Neural progenitor cell (in vitro differentiated cells): ENCODE measurements around the gene TEPSIN. TPM values are rescaled to one million over a fixed set of nuclear protein-coding genes. Genes with fewer than 3 reads are reported as not detected.
"Not testable (repeated sequence)": the region's sequence is repeated elsewhere in the genome, so short reads cannot be mapped to it uniquely, and the experiment has no call there.

ENCODE experiments used
- DNase-seq: peaks from one replicate; pipeline ENCODE4 v3.0.0-alpha.2; 2016; ENCODE audit warnings: low spot score
- H2AFZ ChIP-seq: fragments of 200-600 bp; sonication (generic); replicated peaks from 2 replicates; pipeline ENCODE4 v1.6.1; 2016; ENCODE audit warnings: antibody characterized with exemption
- H3F3A ChIP-seq: fragments of 200-600 bp; sonication (generic); 2 replicates; pipeline ENCODE4 v1.6.1; 2016; ENCODE audit warnings: antibody characterized with exemption, low read depth
- H3K27ac ChIP-seq: fragments of 200-600 bp; sonication (generic); 2 replicates; pipeline ENCODE4 v1.5.1; 2016; ENCODE audit warnings: mild to moderate bottlenecking
- H3K27me3 ChIP-seq: fragments of 200-600 bp; sonication (generic); 2 replicates; pipeline ENCODE4 v1.6.1; 2016; ENCODE audit warnings: mild to moderate bottlenecking, moderate library complexity
- H3K36me3 ChIP-seq: fragments of 200-600 bp; sonication (generic); 2 replicates; pipeline ENCODE4 v1.5.1; 2016
- H3K4me1 ChIP-seq: fragments of 200-600 bp; sonication (generic); 2 replicates; pipeline ENCODE4 v1.6.1; 2016; ENCODE audit warnings: mixed run types
- H3K4me2 ChIP-seq: fragments of 200-600 bp; sonication (generic); 2 replicates; pipeline ENCODE4 v1.6.1; 2016
- H3K4me3 ChIP-seq: fragments of 200-600 bp; sonication (generic); 2 replicates; pipeline ENCODE4 v1.5.1; 2016
- H3K79me2 ChIP-seq: fragments of 200-600 bp; sonication (generic); 2 replicates; pipeline ENCODE4 v1.6.1; 2016; ENCODE audit warnings: low read depth
- H3K9ac ChIP-seq: fragments of 200-600 bp; sonication (generic); 2 replicates; pipeline ENCODE4 v1.6.1; 2016
- H3K9me3 ChIP-seq: fragments of 200-600 bp; sonication (generic); 2 replicates; pipeline ENCODE4 v1.5.1; 2016; ENCODE audit warnings: low read depth
- H4K20me1 ChIP-seq: fragments of 200-600 bp; sonication (generic); 2 replicates; pipeline ENCODE4 v1.6.1; 2016; ENCODE audit warnings: low read depth
- H3K27ac Mint-ChIP-seq: 3 replicates; pipeline ENCODE4 v1.8.0; 2021; ENCODE audit warnings: mixed read lengths
- H3K27me3 Mint-ChIP-seq: 2 replicates; pipeline ENCODE4 v1.8.0; 2022; ENCODE audit warnings: low read depth, mild to moderate bottlenecking, inconsistent platforms, moderate library complexity, mixed read lengths; ENCODE audit not compliant: insufficient read depth
- H3K36me3 Mint-ChIP-seq: 3 replicates; pipeline ENCODE4 v1.8.0; 2021; ENCODE audit warnings: mixed read lengths
- H3K4me1 Mint-ChIP-seq: 3 replicates; pipeline ENCODE4 v1.8.0; 2021; ENCODE audit warnings: mixed read lengths
- H3K4me3 Mint-ChIP-seq: 3 replicates; pipeline ENCODE4 v1.8.0; 2021; ENCODE audit warnings: mild to moderate bottlenecking, moderate library complexity, mixed read lengths
- H3K9me3 Mint-ChIP-seq: 3 replicates; pipeline ENCODE4 v1.8.0; 2020; ENCODE audit warnings: mixed read lengths
- EZH2 ChIP-seq: fragments of 200-600 bp; sonication (generic); IDR thresholded peaks from 2 replicates; pipeline ENCODE4 v1.6.1; 2017; ENCODE audit warnings: antibody characterized with exemption, mild to moderate bottlenecking, moderate library complexity
- EZH2phosphoT487 ChIP-seq: fragments of 200-600 bp; sonication (generic); IDR thresholded peaks from 2 replicates; pipeline ENCODE4 v1.6.1; 2017; ENCODE audit warnings: antibody characterized with exemption
- total RNA-seq: library from RNA; depleted of rRNA; stranded (reverse); fragments of >200 nt; gene quantifications from 2 replicates; pipeline ENCODE4 v1.2.3, GENCODE V29; 2015; ENCODE audit warnings: low replicate concordance
- TF ChIP-seq, protein P1 (sequence below): fragments of 200-600 bp; sonication (generic); IDR thresholded peaks from 2 replicates; pipeline ENCODE4 v1.5.1; 2017; ENCODE audit warnings: antibody characterized with exemption, mild to moderate bottlenecking

The TEPSIN gene
- total RNA-seq, 1 donor from 2014 or later, result 20.6 TPM

DNA sequence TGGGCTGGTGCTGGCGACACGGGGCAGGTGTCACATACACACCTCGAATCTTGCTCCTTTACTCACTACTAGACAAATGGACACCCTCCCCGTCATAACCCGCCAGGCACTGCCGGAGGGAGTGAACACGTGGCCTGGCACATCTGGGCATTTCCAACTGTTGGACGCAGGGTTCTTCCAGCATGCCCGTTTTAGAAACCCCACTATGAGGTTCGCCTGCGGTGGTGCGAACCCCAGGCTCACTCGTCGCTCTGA lies 9.3 kb downstream of the TEPSIN start:
- peaks cover 9% of the 10 kb centered on the region for H3K27me3 Mint-ChIP-seq
- Histone ChIP-seq H3K4me3 (no peak overlapping the region), H3K4me2 (no peak overlapping the region), H2AFZ (no peak overlapping the region), H3K36me3 (no peaks in the 10 kb centered on the region), H3K27ac (no peak overlapping the region), H3F3A (no peaks in the 10 kb centered on the region), H3K27me3 (no peaks in the 10 kb centered on the region), H4K20me1 (no peaks in the 10 kb centered on the region), H3K79me2 (no peaks in the 10 kb centered on the region), H3K4me1 (no peaks in the 10 kb centered on the region), H3K9me3 (no peaks in the 10 kb centered on the region), H3K9ac (no peak overlapping the region)
- peaks cover under 1% of the 10 kb centered on the region for H3K4me1 Mint-ChIP-seq
- H3K36me3 Mint-ChIP-seq, result peaks cover 11% of the 10 kb centered on the region
- no peak overlapping the region for H3K27ac Mint-ChIP-seq
- H3K9me3 Mint-ChIP-seq, result peaks cover 11% of the 10 kb centered on the region
- no peak for TF ChIP-seq EZH2phosphoT487
- TF ChIP-seq, protein P1, sequence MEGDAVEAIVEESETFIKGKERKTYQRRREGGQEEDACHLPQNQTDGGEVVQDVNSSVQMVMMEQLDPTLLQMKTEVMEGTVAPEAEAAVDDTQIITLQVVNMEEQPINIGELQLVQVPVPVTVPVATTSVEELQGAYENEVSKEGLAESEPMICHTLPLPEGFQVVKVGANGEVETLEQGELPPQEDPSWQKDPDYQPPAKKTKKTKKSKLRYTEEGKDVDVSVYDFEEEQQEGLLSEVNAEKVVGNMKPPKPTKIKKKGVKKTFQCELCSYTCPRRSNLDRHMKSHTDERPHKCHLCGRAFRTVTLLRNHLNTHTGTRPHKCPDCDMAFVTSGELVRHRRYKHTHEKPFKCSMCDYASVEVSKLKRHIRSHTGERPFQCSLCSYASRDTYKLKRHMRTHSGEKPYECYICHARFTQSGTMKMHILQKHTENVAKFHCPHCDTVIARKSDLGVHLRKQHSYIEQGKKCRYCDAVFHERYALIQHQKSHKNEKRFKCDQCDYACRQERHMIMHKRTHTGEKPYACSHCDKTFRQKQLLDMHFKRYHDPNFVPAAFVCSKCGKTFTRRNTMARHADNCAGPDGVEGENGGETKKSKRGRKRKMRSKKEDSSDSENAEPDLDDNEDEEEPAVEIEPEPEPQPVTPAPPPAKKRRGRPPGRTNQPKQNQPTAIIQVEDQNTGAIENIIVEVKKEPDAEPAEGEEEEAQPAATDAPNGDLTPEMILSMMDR, result no peak
- no peak for TF ChIP-seq EZH2
- DNase-seq, result no peak
- H3K4me3 Mint-ChIP-seq, result no peak overlapping the region

DNA sequence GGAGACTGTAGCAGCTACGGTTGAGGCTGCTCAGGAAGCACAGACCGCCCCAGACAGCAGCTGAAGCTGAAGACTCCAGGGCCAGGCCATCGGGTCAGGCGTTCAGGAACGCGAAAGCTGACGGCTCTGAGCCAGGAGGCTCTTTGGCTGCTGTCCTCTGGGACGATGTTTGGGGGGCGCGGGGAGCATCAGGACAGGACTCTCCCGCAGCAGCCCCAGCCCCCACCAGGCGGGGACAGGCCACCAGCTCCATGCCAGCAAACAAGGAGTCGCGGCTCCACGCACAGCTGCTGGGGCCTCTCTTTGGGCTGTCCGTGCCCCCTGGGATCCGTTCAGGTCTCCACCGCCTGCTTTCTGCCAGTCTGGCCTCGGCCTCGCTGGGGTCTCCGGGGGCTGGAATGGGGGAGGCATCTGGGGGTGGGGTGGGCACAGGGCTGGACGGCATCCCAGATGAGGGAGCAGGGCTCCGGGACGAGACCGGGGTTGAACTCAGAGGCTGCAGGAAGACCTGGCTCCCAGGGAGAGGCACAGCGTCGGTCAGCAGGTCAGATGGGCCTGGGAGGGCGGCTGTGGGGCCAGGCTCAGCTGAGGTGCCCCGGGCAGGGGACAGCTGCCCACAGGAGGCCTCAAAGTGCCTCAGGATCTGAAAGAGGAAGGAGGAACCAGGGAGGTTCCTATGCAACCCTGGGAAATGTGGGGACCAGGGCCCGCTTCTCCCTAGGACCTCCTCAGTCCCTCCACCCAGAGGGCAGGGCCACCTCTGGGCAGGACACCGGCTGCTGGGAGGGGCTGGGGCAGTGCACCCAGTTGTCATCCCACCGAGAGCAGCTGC lies 9.8 kb downstream of the TEPSIN start:
- H3K79me2 ChIP-seq, result no peaks in the 10 kb centered on the region
- H2AFZ ChIP-seq, result no peak overlapping the region
- H3K9me3 Mint-ChIP-seq, result peaks cover 11% of the 10 kb centered on the region
- H3K9me3 ChIP-seq, result no peaks in the 10 kb centered on the region
- no peak for TF ChIP-seq EZH2phosphoT487
- no peak for TF ChIP-seq EZH2
- TF ChIP-seq, protein P1, result no peak
- H3K27me3 Mint-ChIP-seq, result peaks cover 9% of the 10 kb centered on the region
- no peak overlapping the region for H3K9ac ChIP-seq
- H3K36me3 ChIP-seq, result no peaks in the 10 kb centered on the region
- H3K27ac Mint-ChIP-seq, result no peak overlapping the region
- H4K20me1 ChIP-seq, result no peaks in the 10 kb centered on the region
- no peak overlapping the region for H3K4me3 Mint-ChIP-seq
- H3K4me1 Mint-ChIP-seq, result no peaks in the 10 kb centered on the region
- peaks cover 5% of the 10 kb centered on the region for H3K27me3 ChIP-seq
- DNase-seq, result no peak
- no peaks in the 10 kb centered on the region for H3K4me1 ChIP-seq
- no peak overlapping the region for H3K4me3 ChIP-seq
- H3F3A ChIP-seq, result peaks cover under 1% of the 10 kb centered on the region
- H3K27ac ChIP-seq, result no peak overlapping the region
- no peak overlapping the region for H3K4me2 ChIP-seq
- peaks cover 11% of the 10 kb centered on the region for H3K36me3 Mint-ChIP-seq

DNA sequence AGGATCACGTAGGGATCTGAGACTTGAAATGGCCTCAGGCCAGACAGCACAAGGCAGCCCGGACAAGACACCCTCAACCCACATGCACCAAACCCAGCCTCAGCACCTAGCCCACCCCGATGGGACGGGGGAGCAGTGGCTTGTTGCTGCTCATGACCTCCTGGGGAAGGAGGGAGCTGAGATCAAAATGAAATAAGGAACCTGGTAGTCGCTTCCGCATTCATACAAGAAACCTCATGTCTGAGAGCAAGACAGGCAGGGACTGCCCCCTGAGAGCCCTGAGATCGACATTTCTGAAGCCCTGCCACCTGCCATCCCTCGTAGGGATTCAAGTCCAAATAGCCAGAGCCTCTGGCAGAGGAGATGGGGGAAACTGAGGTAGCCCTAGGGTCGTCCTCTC lies 10.4 kb downstream of the TEPSIN start:
- H3K4me3 ChIP-seq, result no peak overlapping the region
- H3K36me3 ChIP-seq, result no peaks in the 10 kb centered on the region
- Mint-ChIP-seq H3K27me3 (peaks cover 10% of the 10 kb centered on the region), H3K9me3 (peaks cover 11% of the 10 kb centered on the region), H3K27ac (no peak overlapping the region), H3K4me3 (no peak overlapping the region), H3K4me1 (peaks cover 5% of the 10 kb centered on the region), H3K36me3 (peaks cover 11% of the 10 kb centered on the region)
- no peak overlapping the region for H3K4me2 ChIP-seq
- peaks cover 11% of the 10 kb centered on the region for H3K27me3 ChIP-seq
- peaks cover 7% of the 10 kb centered on the region for H3F3A ChIP-seq
- DNase-seq, result no peak
- no peaks in the 10 kb centered on the region for H4K20me1 ChIP-seq
- no peak overlapping the region for H2AFZ ChIP-seq
- peaks cover 5% of the 10 kb centered on the region for H3K4me1 ChIP-seq
- H3K9me3 ChIP-seq, result no peaks in the 10 kb centered on the region
- H3K9ac ChIP-seq, result no peak overlapping the region
- H3K27ac ChIP-seq, result no peak overlapping the region
- H3K79me2 ChIP-seq, result no peaks in the 10 kb centered on the region
- TF ChIP-seq, protein P1, result no peak
- TF ChIP-seq EZH2 (no peak), EZH2phosphoT487 (no peak)

DNA sequence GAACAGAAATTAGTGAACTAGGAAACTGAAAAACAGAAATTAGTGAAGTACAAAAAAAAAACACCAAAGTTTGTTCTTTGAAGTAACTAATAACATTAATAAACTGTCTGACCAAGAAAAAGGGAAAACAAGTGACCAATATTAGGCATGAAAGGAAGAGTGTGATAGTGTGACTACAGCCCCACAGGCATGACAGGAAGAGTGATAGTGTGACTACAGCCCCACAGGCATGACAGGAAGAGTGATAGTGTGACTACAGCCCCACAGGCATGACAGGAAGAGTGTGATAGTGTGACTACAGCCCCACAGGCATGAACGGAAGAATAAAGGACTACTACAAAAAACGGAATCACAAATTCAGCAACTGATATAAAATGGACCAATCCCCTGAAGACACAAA lies 11.2 kb downstream of the TEPSIN start:
- not testable (repeated sequence) for H3K4me1 Mint-ChIP-seq, H3K4me3 ChIP-seq, H2AFZ ChIP-seq, H3K27ac Mint-ChIP-seq, H3K9me3 ChIP-seq, H3F3A ChIP-seq, H3K9ac ChIP-seq, H3K27ac ChIP-seq, H3K4me1 ChIP-seq, H3K79me2 ChIP-seq, H4K20me1 ChIP-seq, H3K4me2 ChIP-seq, DNase-seq, H3K36me3 ChIP-seq, H3K4me3 Mint-ChIP-seq
- Mint-ChIP-seq H3K36me3 (peaks cover 11% of the 10 kb centered on the region), H3K9me3 (peaks cover 11% of the 10 kb centered on the region), H3K27me3 (peaks cover 13% of the 10 kb centered on the region)
- peaks cover 12% of the 10 kb centered on the region for H3K27me3 ChIP-seq
